Measurements from ENCODE around the gene SPOCK1. TPM values are rescaled to one million over a fixed set of nuclear protein-coding genes. Genes with fewer than 3 reads are reported as not detected.

The SPOCK1 gene
- total RNA-seq, 2 experiments from 2014 or later, result not detected

DNA sequence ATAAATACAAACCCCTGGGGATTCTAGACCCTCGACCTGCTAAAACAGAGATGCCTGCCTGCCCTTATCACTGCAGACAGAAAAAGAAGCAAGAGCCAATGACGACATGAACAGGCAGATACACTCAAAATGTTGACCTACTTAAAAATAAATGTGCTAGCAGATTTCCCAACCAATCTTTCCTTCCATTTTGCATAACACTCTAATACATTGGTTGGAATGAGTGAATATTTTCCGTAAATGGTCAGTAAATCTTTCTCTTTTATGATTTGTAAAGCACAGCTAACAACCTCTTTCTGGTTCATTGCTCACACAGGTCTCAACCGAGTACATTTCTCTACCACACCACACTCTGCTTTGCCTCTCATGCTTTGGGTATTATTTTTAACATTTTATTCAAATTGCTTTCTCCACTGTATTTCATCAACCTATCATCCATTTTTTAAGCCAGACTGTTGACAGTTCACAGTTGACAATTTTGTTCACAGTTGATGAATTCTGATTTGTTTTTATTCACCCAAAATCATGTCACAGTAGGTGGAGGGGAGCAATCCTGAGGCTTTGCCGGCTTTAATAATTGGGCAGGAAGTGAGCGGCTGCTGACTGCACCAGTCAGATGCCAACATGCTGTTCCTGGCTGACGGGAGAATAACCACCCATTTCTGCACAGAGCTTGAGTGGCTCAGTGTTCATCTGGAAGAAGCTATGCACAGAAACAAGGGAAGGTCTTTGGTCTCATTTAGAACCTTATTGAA, 426.6 kb downstream of the SPOCK1 start:
- ATAC-seq (ENCODE audit: low read depth) (no peak), DNase-seq (no peak)
- Mint-ChIP-seq H3K9me3 (no peaks in the 10 kb centered on the region), H3K27ac (no peak overlapping the region), H3K27me3 (no peaks in the 10 kb centered on the region), H3K4me1 (no peaks in the 10 kb centered on the region), H3K36me3 (no peaks in the 10 kb centered on the region), H3K4me3 (no peak overlapping the region)
- POLR2A ChIA-PET, result no interaction called here

DNA sequence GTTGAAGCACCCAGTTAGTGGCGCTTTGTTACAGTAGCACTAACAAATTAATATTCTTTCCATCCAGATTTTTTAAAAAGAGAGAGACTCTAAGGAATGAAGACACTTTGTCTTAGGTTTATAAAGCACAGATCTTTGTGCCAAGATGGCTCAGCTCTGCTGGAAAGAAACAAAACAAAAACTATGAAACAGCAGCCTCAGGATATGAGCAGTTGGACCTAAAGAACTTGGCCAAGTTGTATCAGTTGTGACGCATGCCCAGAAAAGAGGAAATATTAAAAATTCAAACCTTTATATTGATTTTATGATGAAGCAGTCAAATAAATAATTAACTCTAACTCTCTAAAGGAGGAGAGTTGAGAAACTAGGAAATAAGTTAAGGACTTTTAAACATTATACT, 427.2 kb downstream of the SPOCK1 start:
- Mint-ChIP-seq H3K36me3 (no peaks in the 10 kb centered on the region), H3K27ac (no peak overlapping the region), H3K4me1 (no peaks in the 10 kb centered on the region), H3K9me3 (no peaks in the 10 kb centered on the region), H3K4me3 (no peak overlapping the region), H3K27me3 (no peaks in the 10 kb centered on the region)
- ATAC-seq (ENCODE audit: low read depth) (no peak), DNase-seq (no peak)
- POLR2A ChIA-PET, result no interaction called here

DNA sequence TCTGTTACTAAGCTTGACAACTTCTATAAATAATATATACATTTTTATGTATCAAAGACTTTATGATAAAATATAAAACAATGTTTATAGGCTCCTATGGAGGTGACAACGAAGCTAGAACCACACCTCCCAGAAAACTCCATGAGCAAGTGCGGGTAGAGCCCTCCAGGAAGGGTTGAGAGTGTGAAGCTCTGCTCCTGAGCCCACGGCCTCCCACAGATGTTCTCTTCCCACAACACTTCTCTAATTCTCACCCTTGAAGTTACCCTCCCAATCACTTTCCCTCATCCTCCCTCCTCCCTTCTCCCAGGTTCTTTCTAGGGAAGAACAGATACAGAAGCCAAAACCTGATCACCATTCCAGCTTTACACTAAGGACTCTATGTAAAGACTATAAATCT, 427.6 kb downstream of the SPOCK1 start:
- ATAC-seq (ENCODE audit: low read depth) (no peak), DNase-seq (no peak)
- Mint-ChIP-seq H3K4me1 (no peaks in the 10 kb centered on the region), H3K27ac (no peak overlapping the region), H3K4me3 (no peak overlapping the region), H3K27me3 (no peaks in the 10 kb centered on the region), H3K36me3 (no peaks in the 10 kb centered on the region), H3K9me3 (no peaks in the 10 kb centered on the region)
- POLR2A ChIA-PET, result no interaction called here

DNA sequence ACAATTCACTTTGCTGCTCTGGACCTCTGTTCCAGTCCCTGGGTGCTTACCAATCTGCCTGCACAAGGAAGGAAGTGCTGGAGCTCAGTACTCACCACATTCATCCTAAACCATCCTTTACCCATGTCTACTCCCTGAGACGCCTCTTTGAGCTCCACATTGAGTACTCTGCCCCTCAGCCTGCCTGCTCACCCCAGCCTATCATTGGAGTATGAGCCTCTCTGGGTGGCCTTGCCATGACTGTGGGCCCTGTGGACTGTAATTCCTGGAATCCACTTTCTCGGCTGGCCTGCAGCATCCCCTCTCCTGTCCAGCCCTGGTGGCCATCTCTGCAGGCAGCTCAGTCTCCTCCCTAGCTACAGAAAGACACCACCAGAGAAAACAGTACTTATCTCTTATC, 428.6 kb downstream of the SPOCK1 start:
- no peaks in the 10 kb centered on the region for H3K4me1 Mint-ChIP-seq
- no peaks in the 10 kb centered on the region for H3K27me3 Mint-ChIP-seq
- DNase-seq, result no peak
- POLR2A ChIA-PET, result no interaction called here
- H3K27ac Mint-ChIP-seq, result no peak overlapping the region
- no peaks in the 10 kb centered on the region for H3K9me3 Mint-ChIP-seq
- H3K36me3 Mint-ChIP-seq, result no peaks in the 10 kb centered on the region
- H3K4me3 Mint-ChIP-seq, result no peak overlapping the region
- ATAC-seq (ENCODE audit: low read depth), result no peak

DNA sequence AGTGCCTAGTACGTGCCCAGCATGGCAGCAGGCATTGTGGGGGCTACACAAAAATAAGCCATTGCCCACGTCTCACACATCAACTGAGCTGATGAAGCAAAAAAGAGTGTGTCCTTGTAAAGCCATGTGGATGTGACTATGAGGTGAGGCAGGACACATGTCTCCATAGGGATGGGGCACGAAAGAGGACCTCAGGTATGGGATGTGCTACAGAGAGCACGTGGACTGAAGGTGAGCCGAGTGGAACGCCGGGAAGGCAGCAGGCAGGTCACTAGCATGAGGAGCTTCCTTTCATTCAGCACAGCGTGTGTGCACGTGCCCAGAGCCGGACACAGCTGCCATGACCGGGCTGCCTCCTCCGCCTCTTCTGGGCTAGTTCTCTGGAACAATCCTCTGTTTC, 429.8 kb downstream of the SPOCK1 start:
- no peak overlapping the region for H3K4me3 Mint-ChIP-seq
- H3K9me3 Mint-ChIP-seq, result no peaks in the 10 kb centered on the region
- H3K36me3 Mint-ChIP-seq, result no peaks in the 10 kb centered on the region
- DNase-seq (no peak), ATAC-seq (ENCODE audit: low read depth) (no peak)
- H3K27ac Mint-ChIP-seq, result no peak overlapping the region
- no peaks in the 10 kb centered on the region for H3K27me3 Mint-ChIP-seq
- POLR2A ChIA-PET, result no interaction called here
- H3K4me1 Mint-ChIP-seq, result no peaks in the 10 kb centered on the region

DNA sequence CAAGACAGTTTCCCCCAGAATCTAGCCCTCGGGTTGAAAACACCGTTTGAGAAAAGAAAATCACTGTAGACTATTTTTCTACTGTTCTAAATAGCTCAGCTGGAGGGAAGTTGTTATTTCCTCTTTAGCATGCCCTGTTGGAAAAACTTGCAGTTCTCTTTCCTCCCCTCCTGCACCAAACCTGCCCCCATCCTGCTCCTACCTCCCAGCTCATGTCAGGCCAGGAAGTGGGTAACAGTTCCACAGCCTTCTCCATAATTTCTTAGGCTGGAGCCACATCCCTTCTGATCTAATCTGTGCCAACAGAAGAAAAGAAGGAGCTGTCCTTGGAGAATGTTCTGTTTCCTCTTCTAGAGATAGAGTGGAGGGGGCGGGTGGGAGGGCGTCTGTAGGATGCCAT, 437.7 kb downstream of the SPOCK1 start:
- POLR2A ChIA-PET, result no interaction called here
- no peak overlapping the region for H3K27ac Mint-ChIP-seq
- H3K9me3 Mint-ChIP-seq, result peaks cover 2% of the 10 kb centered on the region
- no peaks in the 10 kb centered on the region for H3K27me3 Mint-ChIP-seq
- DNase-seq (no peak), ATAC-seq (ENCODE audit: low read depth) (no peak)
- no peaks in the 10 kb centered on the region for H3K4me1 Mint-ChIP-seq
- no peaks in the 10 kb centered on the region for H3K36me3 Mint-ChIP-seq
- H3K4me3 Mint-ChIP-seq, result no peak overlapping the region

DNA sequence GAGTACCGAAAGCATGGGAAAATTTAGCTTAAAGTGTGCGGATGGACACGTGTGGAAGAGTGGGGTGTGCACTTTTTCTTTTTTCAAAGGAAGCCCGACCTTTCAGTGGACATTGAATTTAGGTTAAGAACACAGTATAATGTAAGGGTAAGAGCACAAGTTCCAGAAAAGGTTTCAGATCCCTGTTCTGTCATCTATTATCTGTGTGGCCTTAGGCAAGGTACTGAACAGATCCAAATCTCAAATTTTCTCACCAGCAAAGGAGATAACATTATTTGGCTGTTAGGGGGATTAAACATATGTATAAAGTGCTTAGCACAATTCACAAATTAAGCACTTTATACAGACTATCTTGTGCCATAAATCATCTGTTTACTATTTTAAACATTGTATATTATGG, 441.0 kb downstream of the SPOCK1 start:
- Mint-ChIP-seq H3K27me3 (no peaks in the 10 kb centered on the region), H3K4me3 (no peak overlapping the region), H3K27ac (no peak overlapping the region), H3K36me3 (no peaks in the 10 kb centered on the region), H3K4me1 (no peaks in the 10 kb centered on the region), H3K9me3 (no peaks in the 10 kb centered on the region)
- POLR2A ChIA-PET, result no interaction called here
- DNase-seq (no peak), ATAC-seq (ENCODE audit: low read depth) (no peak)

DNA sequence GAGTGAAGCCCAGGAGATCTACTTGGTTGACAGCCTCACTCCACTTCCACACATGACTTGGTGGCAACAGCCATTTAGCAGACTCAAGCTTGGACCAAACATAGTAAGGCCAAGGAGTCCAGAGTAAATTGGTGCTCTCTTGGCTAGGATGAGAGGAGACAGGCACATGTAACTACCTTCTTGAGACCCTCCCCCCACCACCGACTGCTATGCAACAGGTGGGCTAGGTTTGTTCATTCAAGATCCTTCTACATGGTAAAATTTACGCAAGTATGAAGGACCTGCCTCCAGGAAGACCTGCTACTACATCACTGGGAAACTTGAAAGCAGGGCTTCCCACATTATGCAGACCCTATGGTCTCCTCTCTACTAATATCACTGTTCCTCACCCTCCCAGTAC, 442.4 kb downstream of the SPOCK1 start:
- Mint-ChIP-seq H3K36me3 (no peaks in the 10 kb centered on the region), H3K27ac (no peak overlapping the region), H3K27me3 (no peaks in the 10 kb centered on the region), H3K4me1 (no peaks in the 10 kb centered on the region), H3K4me3 (no peak overlapping the region), H3K9me3 (no peaks in the 10 kb centered on the region)
- POLR2A ChIA-PET, result no interaction called here
- DNase-seq, result no peak
- no peak for ATAC-seq (ENCODE audit: low read depth)

DNA sequence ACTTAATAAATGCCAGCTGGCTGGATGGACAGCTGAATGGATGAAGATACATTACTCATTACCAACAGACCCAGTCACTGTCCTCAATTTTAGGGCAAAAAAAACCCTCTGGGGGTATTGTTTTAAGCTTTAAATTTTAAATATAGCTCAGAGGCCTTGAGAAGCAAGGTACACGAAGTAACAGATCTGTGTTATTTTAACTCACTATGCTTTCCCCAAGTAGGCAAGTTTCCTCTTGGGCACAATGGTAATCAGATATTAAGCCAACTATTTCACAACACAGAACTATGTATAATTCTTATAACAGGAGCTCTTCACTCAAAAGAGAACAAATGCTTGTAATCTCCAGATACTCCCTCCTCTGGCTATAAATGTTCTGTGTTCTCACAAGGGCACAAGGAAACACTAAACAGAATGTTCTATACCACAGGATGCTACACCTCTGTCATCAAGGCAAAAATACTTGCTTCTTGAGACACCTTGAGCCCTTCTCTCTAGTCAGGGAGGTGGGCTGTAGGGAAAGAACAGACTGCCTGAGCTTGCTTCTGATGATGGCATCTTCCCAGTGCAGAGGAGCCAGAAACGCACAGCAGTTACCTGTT, 443.8 kb downstream of the SPOCK1 start:
- POLR2A ChIA-PET, result no interaction called here
- no peaks in the 10 kb centered on the region for H3K4me1 Mint-ChIP-seq
- H3K27me3 Mint-ChIP-seq, result no peaks in the 10 kb centered on the region
- ATAC-seq (ENCODE audit: low read depth) (no peak), DNase-seq (no peak)
- H3K9me3 Mint-ChIP-seq, result no peaks in the 10 kb centered on the region
- H3K27ac Mint-ChIP-seq, result no peak overlapping the region
- H3K36me3 Mint-ChIP-seq, result no peaks in the 10 kb centered on the region
- H3K4me3 Mint-ChIP-seq, result no peak overlapping the region

DNA sequence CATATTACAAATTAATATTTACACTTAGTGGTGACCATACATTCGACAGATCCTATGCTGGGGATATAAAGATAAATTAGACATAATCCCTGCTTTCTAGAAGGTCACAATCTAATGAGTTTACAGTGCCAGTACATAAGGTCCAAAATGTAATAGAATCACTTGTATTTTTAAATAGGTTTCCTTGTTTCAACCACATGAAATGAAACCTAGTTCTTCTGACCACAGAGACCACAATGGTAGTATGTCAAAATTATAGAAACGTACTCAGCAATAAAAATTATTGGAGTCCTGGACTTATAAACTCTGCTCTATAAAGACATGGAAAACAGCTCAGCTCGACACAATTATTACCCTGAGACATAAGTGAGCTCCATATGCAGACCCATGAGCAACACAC, 444.3 kb downstream of the SPOCK1 start:
- Mint-ChIP-seq H3K36me3 (no peaks in the 10 kb centered on the region), H3K9me3 (no peaks in the 10 kb centered on the region), H3K27ac (no peak overlapping the region), H3K4me1 (no peaks in the 10 kb centered on the region), H3K4me3 (no peak overlapping the region), H3K27me3 (no peaks in the 10 kb centered on the region)
- POLR2A ChIA-PET, result no interaction called here
- ATAC-seq (ENCODE audit: low read depth) (no peak), DNase-seq (no peak)

DNA sequence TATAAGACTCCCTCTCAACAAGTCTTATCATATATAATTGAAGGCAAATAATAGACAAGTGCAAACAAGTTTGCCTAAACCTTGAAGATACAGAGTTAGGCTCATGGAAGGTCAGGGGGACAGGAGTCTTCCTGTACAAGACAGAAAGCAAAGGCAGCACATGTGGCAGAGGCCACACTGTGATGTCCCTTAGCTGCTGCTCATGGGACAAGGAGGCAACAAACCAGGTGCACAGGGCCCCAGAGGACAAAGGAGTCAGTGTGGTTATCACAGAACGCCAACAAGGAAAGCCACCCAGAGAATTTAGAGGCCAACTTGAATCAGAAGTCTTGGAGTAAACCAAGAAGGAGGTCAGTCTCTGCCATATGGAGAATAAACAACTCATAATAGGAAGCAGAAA, 444.8 kb downstream of the SPOCK1 start:
- no peaks in the 10 kb centered on the region for H3K27me3 Mint-ChIP-seq
- ATAC-seq (ENCODE audit: low read depth) (no peak), DNase-seq (no peak)
- POLR2A ChIA-PET, result no interaction called here
- H3K36me3 Mint-ChIP-seq, result no peaks in the 10 kb centered on the region
- no peaks in the 10 kb centered on the region for H3K4me1 Mint-ChIP-seq
- no peaks in the 10 kb centered on the region for H3K9me3 Mint-ChIP-seq
- H3K27ac Mint-ChIP-seq, result no peak overlapping the region
- no peak overlapping the region for H3K4me3 Mint-ChIP-seq

DNA sequence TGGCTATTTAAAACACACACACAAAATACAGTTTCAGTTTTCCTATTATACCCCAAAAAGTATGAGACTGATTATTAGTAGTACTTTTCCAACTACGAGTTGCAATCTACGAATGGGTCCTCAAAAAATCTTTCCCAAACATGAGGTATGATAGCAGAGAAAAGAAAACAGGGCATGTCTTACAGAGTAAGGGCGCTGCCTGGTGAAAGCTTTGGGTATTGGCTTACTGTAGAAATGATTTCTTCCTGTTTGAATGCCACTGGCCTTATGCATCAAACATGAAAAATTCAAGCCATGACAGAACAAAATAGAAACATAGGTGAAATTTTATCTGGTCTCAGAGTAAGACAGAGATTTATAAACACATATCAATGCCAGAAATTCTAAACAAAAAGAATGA, 448.0 kb downstream of the SPOCK1 start:
- no peak overlapping the region for H3K27ac Mint-ChIP-seq
- POLR2A ChIA-PET, result no interaction called here
- H3K27me3 Mint-ChIP-seq, result no peaks in the 10 kb centered on the region
- no peak for ATAC-seq (ENCODE audit: low read depth)
- DNase-seq, result no peak
- H3K36me3 Mint-ChIP-seq, result no peaks in the 10 kb centered on the region
- H3K4me1 Mint-ChIP-seq, result no peaks in the 10 kb centered on the region
- no peaks in the 10 kb centered on the region for H3K9me3 Mint-ChIP-seq
- H3K4me3 Mint-ChIP-seq, result no peak overlapping the region

DNA sequence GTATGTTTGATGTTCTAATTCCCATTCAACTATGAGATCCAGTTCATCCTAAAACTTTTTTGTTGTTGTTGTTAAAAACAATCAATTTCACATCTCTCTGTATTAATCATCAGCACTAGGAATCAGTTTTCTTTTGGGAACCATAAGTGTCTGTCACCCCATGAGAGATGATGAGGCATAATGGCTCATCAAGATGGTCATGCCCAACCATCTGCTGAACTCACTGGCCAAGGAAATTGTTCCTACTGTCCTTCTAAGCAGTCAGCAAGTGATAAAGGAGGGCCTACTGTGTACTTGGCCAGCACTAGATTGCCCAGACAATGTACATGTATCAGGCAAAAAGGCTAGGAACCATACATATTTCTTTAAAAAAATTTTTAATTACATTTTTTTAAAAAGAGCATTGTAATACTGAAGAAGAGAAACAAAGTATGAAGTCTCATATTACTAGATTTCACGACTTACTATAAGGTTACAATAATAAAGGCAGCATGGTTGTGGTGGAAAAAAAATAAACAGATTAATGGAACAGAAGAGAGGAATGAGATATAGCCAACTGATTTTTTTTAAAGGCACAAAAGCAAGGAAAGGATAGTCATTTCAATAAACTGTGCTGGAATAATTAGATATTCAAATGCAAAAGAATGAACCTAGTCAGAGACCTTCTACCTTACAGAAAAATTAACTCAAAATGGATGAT, 458.3 kb downstream of the SPOCK1 start:
- H3K9me3 Mint-ChIP-seq, result peaks cover 2% of the 10 kb centered on the region
- no peak overlapping the region for H3K27ac Mint-ChIP-seq
- no peaks in the 10 kb centered on the region for H3K36me3 Mint-ChIP-seq
- no peaks in the 10 kb centered on the region for H3K27me3 Mint-ChIP-seq
- no peak for DNase-seq
- ATAC-seq (ENCODE audit: low read depth), result no peak
- POLR2A ChIA-PET, result no interaction called here
- H3K4me3 Mint-ChIP-seq, result no peak overlapping the region
- no peaks in the 10 kb centered on the region for H3K4me1 Mint-ChIP-seq

DNA sequence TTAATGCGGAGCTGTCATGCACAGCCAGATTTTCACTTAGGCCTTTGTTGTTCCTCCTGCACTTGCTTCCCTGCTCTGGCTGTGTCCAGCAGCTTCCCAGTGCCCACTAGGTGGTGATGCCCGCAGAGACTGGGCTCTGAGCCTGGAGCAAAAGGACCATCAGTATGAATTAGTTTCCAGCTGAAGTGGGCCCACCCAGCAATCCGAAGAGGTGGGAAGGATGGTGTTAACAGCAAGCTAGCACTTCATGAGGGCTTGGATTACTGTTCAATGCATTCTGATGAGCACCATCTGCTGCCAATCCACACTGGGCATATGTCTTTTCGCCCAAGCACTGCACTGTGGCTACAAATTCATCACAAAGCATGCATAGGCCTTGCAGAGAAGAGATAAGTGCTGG, 459.1 kb downstream of the SPOCK1 start:
- H3K36me3 Mint-ChIP-seq, result no peaks in the 10 kb centered on the region
- H3K9me3 Mint-ChIP-seq, result peaks cover 2% of the 10 kb centered on the region
- H3K27ac Mint-ChIP-seq, result no peak overlapping the region
- no peaks in the 10 kb centered on the region for H3K27me3 Mint-ChIP-seq
- ATAC-seq (ENCODE audit: low read depth) (no peak), DNase-seq (no peak)
- POLR2A ChIA-PET, result no interaction called here
- H3K4me1 Mint-ChIP-seq, result no peaks in the 10 kb centered on the region
- no peak overlapping the region for H3K4me3 Mint-ChIP-seq
